HepG2 (cell line): ENCODE measurements around the gene C11orf86. TPM values are rescaled to one million over a fixed set of nuclear protein-coding genes. Genes with fewer than 3 reads are reported as not detected.

ENCODE experiments used
- ARHGAP35 ChIP-seq: sonication (generic); formaldehyde crosslinking; IDR thresholded peaks from 2 replicates; pipeline ENCODE4 v1.9.0; 2022; ENCODE audit warnings: mild to moderate bottlenecking, inconsistent platforms, moderate library complexity, missing genetic modification reagents, borderline replicate concordance
- ARNT2 ChIP-seq: sonication (generic); formaldehyde crosslinking; IDR thresholded peaks from 2 replicates; pipeline ENCODE4 v1.8.0; 2022; ENCODE audit warnings: mild to moderate bottlenecking, low read depth, missing genetic modification reagents, moderate library complexity
- HOXA7 ChIP-seq: sonication (generic); formaldehyde crosslinking; IDR thresholded peaks from 2 replicates; pipeline ENCODE4 v1.8.1; 2022; ENCODE audit warnings: mild to moderate bottlenecking, missing genetic modification reagents, moderate library complexity
- JDP2 ChIP-seq: sonication (generic); formaldehyde crosslinking; IDR thresholded peaks from 2 replicates; pipeline ENCODE4 v1.8.1; 2022; ENCODE audit warnings: missing genetic modification reagents, borderline replicate concordance
- PHF20 ChIP-seq: sonication (generic); formaldehyde crosslinking; IDR thresholded peaks from 2 replicates; pipeline ENCODE4 v1.5.0; 2020; ENCODE audit warnings: mild to moderate bottlenecking, missing genetic modification reagents
- SIN3B ChIP-seq: fragments of 150-350 bp; IDR thresholded peaks from 2 replicates; pipeline ENCODE4 v1.6.1; 2014; ENCODE audit warnings: low read length
- ZFYVE20 ChIP-seq: sonication (generic); formaldehyde crosslinking; IDR thresholded peaks from 2 replicates; pipeline ENCODE4 v1.8.0; 2023; ENCODE audit warnings: low read depth, mild to moderate bottlenecking, moderate library complexity, missing genetic modification reagents, borderline replicate concordance
- ZNF224 ChIP-seq: sonication (generic); formaldehyde crosslinking; IDR thresholded peaks from 2 replicates; pipeline ENCODE4 v1.5.0; 2020; ENCODE audit warnings: mild to moderate bottlenecking, missing genetic modification reagents
- ZNF510 ChIP-seq: sonication (generic); formaldehyde crosslinking; IDR thresholded peaks from 2 replicates; pipeline ENCODE4 v1.4.0; 2020; ENCODE audit warnings: low read depth, mild to moderate bottlenecking, missing genetic modification reagents
- ZNF564 ChIP-seq: sonication (generic); formaldehyde crosslinking; IDR thresholded peaks from 2 replicates; pipeline ENCODE4 v1.8.1; 2023; ENCODE audit warnings: mild to moderate bottlenecking, missing genetic modification reagents
- ZNF652 ChIP-seq: IDR thresholded peaks from 2 replicates; pipeline ENCODE4 v1.6.1; 2016; ENCODE audit warnings: low read depth, borderline replicate concordance
- ZNF773 ChIP-seq: sonication (generic); formaldehyde crosslinking; IDR thresholded peaks from 2 replicates; pipeline ENCODE4 v1.4.0; 2020; ENCODE audit warnings: missing genetic modification reagents, borderline replicate concordance
- polyA plus RNA-seq, 8 experiments: library from polyadenylated mRNA; depleted of rRNA in 3 of 8; stranded (reverse) in 7 of 8; unstranded in 1 of 8; fragments of >200 nt; fragmentation: Illumina TruSeq in 4 of 8; extraction: Trizol in 4 of 8; gene quantifications; 2 replicates each; pipeline versions ENCODE4 v1.2.1 to v1.2.3, GENCODE V29; 2011 to 2016; ENCODE audit warnings: low read depth in 4 of 8, missing spikeins in 1 of 8, mixed read lengths in 1 of 8; ENCODE audit not compliant: insufficient read depth in 1 of 8
- total RNA-seq, 5 experiments: library from RNA; depleted of rRNA; stranded (reverse); fragments of >200 nt; fragmentation: Illumina TruSeq; extraction: Trizol; gene quantifications; 2 replicates each; pipeline ENCODE4 v1.2.3, GENCODE V29; 2016; ENCODE audit warnings: low read depth in 1 of 5
- TF ChIP-seq, protein P1 (sequence below): sonication (generic); formaldehyde crosslinking; IDR thresholded peaks from 2 replicates; pipeline ENCODE4 v1.4.0; 2020; ENCODE audit warnings: mild to moderate bottlenecking, missing genetic modification reagents
- TF ChIP-seq, protein P2 (sequence below): IDR thresholded peaks from 2 replicates; pipeline ENCODE4 v1.6.1; 2016; ENCODE audit warnings: low read depth, missing genetic modification reagents, missing compliant biosample characterization
- TF ChIP-seq, protein P3 (sequence below): sonication (generic); formaldehyde crosslinking; IDR thresholded peaks from 2 replicates; pipeline ENCODE4 v1.5.0; 2020; ENCODE audit warnings: missing genetic modification reagents
- TF ChIP-seq, protein P4 (sequence below): sonication (generic); formaldehyde crosslinking; IDR thresholded peaks from 2 replicates; pipeline ENCODE4 v1.4.0; 2020; ENCODE audit warnings: missing genetic modification reagents, borderline replicate concordance
- TF ChIP-seq, protein P5 (sequence below): sonication (generic); formaldehyde crosslinking; IDR thresholded peaks from 2 replicates; pipeline ENCODE4 v1.4.0; 2020; ENCODE audit warnings: missing genetic modification reagents, low read depth, mild to moderate bottlenecking, borderline replicate concordance
- TF ChIP-seq, protein P6 (sequence below): sonication (generic); formaldehyde crosslinking; IDR thresholded peaks from 2 replicates; pipeline ENCODE4 v1.8.0; 2023; ENCODE audit warnings: mild to moderate bottlenecking, missing genetic modification reagents

Gene C11orf86
- total and polyA plus RNA-seq, 2 of the 13 experiments (the other 11 are each of a cell fraction or from before 2014, with no cell fraction given), result 0.11 to 0.18 TPM

DNA sequence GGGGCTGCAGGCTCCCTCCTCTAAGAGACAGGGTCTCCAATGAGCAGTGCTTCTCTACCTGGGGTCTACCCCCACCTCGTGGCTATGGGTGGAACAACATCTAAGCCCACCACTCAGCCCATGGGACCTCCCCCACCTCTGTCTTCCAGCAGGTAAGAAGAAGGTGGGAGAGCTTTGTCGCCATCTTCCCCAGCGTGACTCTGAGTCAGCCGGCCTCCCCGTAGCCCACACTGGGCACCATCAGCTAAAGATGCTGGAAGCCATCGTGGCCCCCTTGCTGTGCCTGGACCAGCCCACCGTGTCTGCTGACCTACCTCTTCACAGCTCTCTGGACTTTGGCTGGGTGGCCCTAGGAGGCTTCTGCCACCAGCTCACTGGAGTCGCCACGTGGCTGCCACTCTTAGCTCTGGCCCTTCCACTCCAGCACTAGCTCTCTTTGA lies 944 bp downstream of the C11orf86 start (continued):
- TF ChIP-seq, protein P1, sequence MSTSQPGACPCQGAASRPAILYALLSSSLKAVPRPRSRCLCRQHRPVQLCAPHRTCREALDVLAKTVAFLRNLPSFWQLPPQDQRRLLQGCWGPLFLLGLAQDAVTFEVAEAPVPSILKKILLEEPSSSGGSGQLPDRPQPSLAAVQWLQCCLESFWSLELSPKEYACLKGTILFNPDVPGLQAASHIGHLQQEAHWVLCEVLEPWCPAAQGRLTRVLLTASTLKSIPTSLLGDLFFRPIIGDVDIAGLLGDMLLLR (CRISPR knock-in tag), result no peak
- TF ChIP-seq ARHGAP35, result 0 out of 2 replicates have a peak, but pooled peaks have one; percentile 27
- TF ChIP-seq, protein P2, sequence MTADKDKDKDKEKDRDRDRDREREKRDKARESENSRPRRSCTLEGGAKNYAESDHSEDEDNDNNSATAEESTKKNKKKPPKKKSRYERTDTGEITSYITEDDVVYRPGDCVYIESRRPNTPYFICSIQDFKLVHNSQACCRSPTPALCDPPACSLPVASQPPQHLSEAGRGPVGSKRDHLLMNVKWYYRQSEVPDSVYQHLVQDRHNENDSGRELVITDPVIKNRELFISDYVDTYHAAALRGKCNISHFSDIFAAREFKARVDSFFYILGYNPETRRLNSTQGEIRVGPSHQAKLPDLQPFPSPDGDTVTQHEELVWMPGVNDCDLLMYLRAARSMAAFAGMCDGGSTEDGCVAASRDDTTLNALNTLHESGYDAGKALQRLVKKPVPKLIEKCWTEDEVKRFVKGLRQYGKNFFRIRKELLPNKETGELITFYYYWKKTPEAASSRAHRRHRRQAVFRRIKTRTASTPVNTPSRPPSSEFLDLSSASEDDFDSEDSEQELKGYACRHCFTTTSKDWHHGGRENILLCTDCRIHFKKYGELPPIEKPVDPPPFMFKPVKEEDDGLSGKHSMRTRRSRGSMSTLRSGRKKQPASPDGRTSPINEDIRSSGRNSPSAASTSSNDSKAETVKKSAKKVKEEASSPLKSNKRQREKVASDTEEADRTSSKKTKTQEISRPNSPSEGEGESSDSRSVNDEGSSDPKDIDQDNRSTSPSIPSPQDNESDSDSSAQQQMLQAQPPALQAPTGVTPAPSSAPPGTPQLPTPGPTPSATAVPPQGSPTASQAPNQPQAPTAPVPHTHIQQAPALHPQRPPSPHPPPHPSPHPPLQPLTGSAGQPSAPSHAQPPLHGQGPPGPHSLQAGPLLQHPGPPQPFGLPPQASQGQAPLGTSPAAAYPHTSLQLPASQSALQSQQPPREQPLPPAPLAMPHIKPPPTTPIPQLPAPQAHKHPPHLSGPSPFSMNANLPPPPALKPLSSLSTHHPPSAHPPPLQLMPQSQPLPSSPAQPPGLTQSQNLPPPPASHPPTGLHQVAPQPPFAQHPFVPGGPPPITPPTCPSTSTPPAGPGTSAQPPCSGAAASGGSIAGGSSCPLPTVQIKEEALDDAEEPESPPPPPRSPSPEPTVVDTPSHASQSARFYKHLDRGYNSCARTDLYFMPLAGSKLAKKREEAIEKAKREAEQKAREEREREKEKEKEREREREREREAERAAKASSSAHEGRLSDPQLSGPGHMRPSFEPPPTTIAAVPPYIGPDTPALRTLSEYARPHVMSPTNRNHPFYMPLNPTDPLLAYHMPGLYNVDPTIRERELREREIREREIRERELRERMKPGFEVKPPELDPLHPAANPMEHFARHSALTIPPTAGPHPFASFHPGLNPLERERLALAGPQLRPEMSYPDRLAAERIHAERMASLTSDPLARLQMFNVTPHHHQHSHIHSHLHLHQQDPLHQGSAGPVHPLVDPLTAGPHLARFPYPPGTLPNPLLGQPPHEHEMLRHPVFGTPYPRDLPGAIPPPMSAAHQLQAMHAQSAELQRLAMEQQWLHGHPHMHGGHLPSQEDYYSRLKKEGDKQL (CRISPR knock-in tag), result no peak
- no peak for TF ChIP-seq JDP2
- no peak for TF ChIP-seq SIN3B
- no peak for TF ChIP-seq PHF20
- 0 out of 2 replicates have a peak, but pooled peaks have one; percentile 58 for TF ChIP-seq ZNF224 (CRISPR knock-in tag)
- 0 out of 2 replicates have a peak, but pooled peaks have one; percentile 21 for TF ChIP-seq ZNF510 (CRISPR knock-in tag)
- TF ChIP-seq ZNF773 (CRISPR knock-in tag), result no peak
- no peak for TF ChIP-seq HOXA7 (CRISPR knock-in tag)
- TF ChIP-seq, protein P3, sequence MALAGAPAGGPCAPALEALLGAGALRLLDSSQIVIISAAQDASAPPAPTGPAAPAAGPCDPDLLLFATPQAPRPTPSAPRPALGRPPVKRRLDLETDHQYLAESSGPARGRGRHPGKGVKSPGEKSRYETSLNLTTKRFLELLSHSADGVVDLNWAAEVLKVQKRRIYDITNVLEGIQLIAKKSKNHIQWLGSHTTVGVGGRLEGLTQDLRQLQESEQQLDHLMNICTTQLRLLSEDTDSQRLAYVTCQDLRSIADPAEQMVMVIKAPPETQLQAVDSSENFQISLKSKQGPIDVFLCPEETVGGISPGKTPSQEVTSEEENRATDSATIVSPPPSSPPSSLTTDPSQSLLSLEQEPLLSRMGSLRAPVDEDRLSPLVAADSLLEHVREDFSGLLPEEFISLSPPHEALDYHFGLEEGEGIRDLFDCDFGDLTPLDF, result no peak
- TF ChIP-seq ZFYVE20 (CRISPR knock-in tag), result 0 out of 2 replicates have a peak, but pooled peaks have one; percentile 56
- TF ChIP-seq, protein P4, sequence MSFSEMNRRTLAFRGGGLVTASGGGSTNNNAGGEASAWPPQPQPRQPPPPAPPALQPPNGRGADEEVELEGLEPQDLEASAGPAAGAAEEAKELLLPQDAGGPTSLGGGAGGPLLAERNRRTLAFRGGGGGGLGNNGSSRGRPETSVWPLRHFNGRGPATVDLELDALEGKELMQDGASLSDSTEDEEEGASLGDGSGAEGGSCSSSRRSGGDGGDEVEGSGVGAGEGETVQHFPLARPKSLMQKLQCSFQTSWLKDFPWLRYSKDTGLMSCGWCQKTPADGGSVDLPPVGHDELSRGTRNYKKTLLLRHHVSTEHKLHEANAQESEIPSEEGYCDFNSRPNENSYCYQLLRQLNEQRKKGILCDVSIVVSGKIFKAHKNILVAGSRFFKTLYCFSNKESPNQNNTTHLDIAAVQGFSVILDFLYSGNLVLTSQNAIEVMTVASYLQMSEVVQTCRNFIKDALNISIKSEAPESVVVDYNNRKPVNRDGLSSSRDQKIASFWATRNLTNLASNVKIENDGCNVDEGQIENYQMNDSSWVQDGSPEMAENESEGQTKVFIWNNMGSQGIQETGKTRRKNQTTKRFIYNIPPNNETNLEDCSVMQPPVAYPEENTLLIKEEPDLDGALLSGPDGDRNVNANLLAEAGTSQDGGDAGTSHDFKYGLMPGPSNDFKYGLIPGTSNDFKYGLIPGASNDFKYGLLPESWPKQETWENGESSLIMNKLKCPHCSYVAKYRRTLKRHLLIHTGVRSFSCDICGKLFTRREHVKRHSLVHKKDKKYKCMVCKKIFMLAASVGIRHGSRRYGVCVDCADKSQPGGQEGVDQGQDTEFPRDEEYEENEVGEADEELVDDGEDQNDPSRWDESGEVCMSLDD (CRISPR knock-in tag), result no peak
- no peak for TF ChIP-seq ZNF564 (CRISPR knock-in tag)
- TF ChIP-seq, protein P5, sequence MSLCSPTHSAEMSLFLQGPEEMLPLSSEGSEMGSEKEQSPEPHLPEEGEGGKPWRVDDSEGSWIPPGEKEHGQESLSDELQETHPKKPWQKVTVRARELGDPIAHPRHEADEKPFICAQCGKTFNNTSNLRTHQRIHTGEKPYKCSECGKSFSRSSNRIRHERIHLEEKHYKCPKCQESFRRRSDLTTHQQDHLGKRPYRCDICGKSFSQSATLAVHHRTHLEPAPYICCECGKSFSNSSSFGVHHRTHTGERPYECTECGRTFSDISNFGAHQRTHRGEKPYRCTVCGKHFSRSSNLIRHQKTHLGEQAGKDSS (CRISPR knock-in tag), result no peak
- TF ChIP-seq ZNF652 (CRISPR knock-in tag), result no peak
- TF ChIP-seq, protein P6, sequence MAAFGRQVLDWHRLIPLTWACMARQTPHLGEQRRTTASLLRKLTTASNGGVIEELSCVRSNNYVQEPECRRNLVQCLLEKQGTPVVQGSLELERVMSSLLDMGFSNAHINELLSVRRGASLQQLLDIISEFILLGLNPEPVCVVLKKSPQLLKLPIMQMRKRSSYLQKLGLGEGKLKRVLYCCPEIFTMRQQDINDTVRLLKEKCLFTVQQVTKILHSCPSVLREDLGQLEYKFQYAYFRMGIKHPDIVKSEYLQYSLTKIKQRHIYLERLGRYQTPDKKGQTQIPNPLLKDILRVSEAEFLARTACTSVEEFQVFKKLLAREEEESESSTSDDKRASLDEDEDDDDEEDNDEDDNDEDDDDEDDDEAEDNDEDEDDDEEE (CRISPR knock-in tag), result no peak
- TF ChIP-seq ARNT2 (CRISPR knock-in tag), result peak; percentile 53; the same call in 1 of the 2 replicates
